Activated naive CD4-positive, alpha-beta T cell treated with anti-CD3 and anti-CD28 coated beads, Interleukin-2, amount 10 ng/mL, durations not matched to agents 7 days and 5 days (primary cell): Measurements from ENCODE around the gene IGF2BP2.
"Not testable (repeated sequence)": the region's sequence is repeated elsewhere in the genome, so short reads cannot be mapped to it uniquely, and the experiment has no call there.

Source experiments
- CTCF ChIA-PET: fragments of 350-600 bp; sonication (Branson Sonifier 250); formaldehyde crosslinking; loops from one replicate; lab custom pipeline; 2021; ENCODE audit warnings: antibody characterized with exemption; lab: Charles Lee
- DNase-seq: peaks from one replicate; pipeline ENCODE4 v3.0.0-alpha.2; 2020
- H3K27ac Mint-ChIP-seq: one replicate; pipeline ENCODE4 v1.8.0; 2021; ENCODE audit warnings: mild to moderate bottlenecking, moderate library complexity, mixed read lengths
- H3K27me3 Mint-ChIP-seq: one replicate; pipeline ENCODE4 v1.8.0; 2021; ENCODE audit warnings: mild to moderate bottlenecking, mixed read lengths
- H3K36me3 Mint-ChIP-seq: one replicate; pipeline ENCODE4 v1.8.0; 2021; ENCODE audit warnings: mixed read lengths
- H3K4me1 Mint-ChIP-seq: one replicate; pipeline ENCODE4 v1.8.0; 2021; ENCODE audit warnings: mixed read lengths
- H3K4me3 Mint-ChIP-seq: one replicate; pipeline ENCODE4 v1.8.0; 2021; ENCODE audit warnings: mild to moderate bottlenecking, moderate library complexity, mixed read lengths
- H3K9me3 Mint-ChIP-seq: one replicate; pipeline ENCODE4 v1.8.0; 2021; ENCODE audit warnings: mixed read lengths

The IGF2BP2 gene

GRCh38 chr3:185779461-185779860 is 45.4 kb downstream of the IGF2BP2 start:
- Mint-ChIP-seq H3K27ac (no peak overlapping the region), H3K27me3 (peaks cover 14% of the 10 kb centered on the region), H3K4me1 (no peaks in the 10 kb centered on the region), H3K36me3 (no peaks in the 10 kb centered on the region), H3K4me3 (no peak overlapping the region), H3K9me3 (no peaks in the 10 kb centered on the region)
- no peak for DNase-seq
- CTCF ChIA-PET = interaction anchor here (3.6 kb wide), 1 partner anchor 11 kb away, joined by 14 read pairs; no protein-coding TSS in a partner anchor

- peaks cover 10% of the 10 kb centered on the region for H3K27me3 Mint-ChIP-seq
- CTCF ChIA-PET = interaction anchor here (3.6 kb wide), 1 partner anchor 11 kb away, joined by 14 read pairs; no protein-coding TSS in a partner anchor
- H3K27ac Mint-ChIP-seq = no peak overlapping the region
- H3K4me3 Mint-ChIP-seq = no peak overlapping the region
- peaks cover 4% of the 10 kb centered on the region for H3K4me1 Mint-ChIP-seq
- H3K36me3 Mint-ChIP-seq = no peaks in the 10 kb centered on the region
- no peak for DNase-seq
- no peaks in the 10 kb centered on the region for H3K9me3 Mint-ChIP-seq
These were observed 46.0 kb downstream of the IGF2BP2 start for GRCh38 chr3:185778821-185779220.

GRCh38 chr3:185778094-185778493 is 46.7 kb downstream of the IGF2BP2 start:
- H3K27ac Mint-ChIP-seq = no peak overlapping the region
- no peaks in the 10 kb centered on the region for H3K36me3 Mint-ChIP-seq
- peaks cover 7% of the 10 kb centered on the region for H3K27me3 Mint-ChIP-seq
- DNase-seq = no peak
- no peak overlapping the region for H3K4me3 Mint-ChIP-seq
- H3K9me3 Mint-ChIP-seq = no peaks in the 10 kb centered on the region
- peaks cover 9% of the 10 kb centered on the region for H3K4me1 Mint-ChIP-seq
- CTCF ChIA-PET = interaction anchor here (3.6 kb wide), 1 partner anchor 10 kb away, joined by 14 read pairs; no protein-coding TSS in a partner anchor

- Mint-ChIP-seq H3K27ac (no peak overlapping the region), H3K27me3 (peaks cover 16% of the 10 kb centered on the region), H3K9me3 (no peaks in the 10 kb centered on the region), H3K4me3 (no peak overlapping the region), H3K36me3 (no peaks in the 10 kb centered on the region), H3K4me1 (peaks cover 9% of the 10 kb centered on the region)
- DNase-seq = no peak
- CTCF ChIA-PET = interaction anchor here (2.1 to 2.3 kb wide), 2 partner anchors 24 to 92 kb away, joined by 15 to 20 read pairs; no protein-coding TSS in a partner anchor
These were observed 54.7 kb downstream of the IGF2BP2 start for GRCh38 chr3:185770109-185770508.

GRCh38 chr3:185768578-185768982 is 56.3 kb downstream of the IGF2BP2 start:
- DNase-seq = peak; percentile 74
- H3K9me3 Mint-ChIP-seq, H3K27ac Mint-ChIP-seq, H3K4me3 Mint-ChIP-seq, H3K4me1 Mint-ChIP-seq, H3K36me3 Mint-ChIP-seq: not testable (repeated sequence)
- CTCF ChIA-PET = interaction anchor here (0.6 to 7.6 kb wide), 26 partner anchors 9 to 1344 kb away, joined by 3 to 56 read pairs (median 4); no protein-coding TSS in a partner anchor
- peaks cover 30% of the 10 kb centered on the region for H3K27me3 Mint-ChIP-seq

DNA sequence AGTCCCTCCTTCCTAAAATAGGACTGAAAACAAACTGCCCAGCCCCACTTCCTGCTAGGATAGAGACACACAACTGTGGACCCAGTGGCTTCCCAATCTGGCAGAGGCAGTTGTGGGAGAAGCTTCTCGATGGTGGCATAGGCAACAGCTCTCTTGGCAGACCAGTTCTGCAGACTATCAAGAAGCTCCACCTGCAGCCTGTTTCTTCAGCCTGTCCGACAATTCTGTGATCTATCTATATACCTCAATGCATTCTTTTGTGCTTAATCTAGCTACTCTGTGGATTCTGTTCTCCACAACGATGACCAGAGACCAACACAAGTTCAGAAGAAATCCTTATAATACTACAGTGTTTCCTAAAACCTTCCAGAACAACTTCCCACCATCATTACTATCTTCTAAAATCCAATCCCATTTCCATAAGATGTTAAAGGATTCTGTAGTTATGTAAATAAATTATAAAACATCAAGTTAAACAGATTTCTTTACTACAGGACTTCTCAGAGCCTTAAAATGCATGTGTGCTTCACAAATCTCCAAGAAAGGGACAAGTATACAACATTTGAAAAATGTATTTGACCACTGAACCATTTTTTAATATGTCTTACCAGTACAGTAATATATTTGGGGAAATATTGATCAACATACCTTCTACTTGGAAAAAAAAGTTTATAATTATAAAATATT is 57.7 kb downstream of the IGF2BP2 start:
- Mint-ChIP-seq H3K27me3 (peaks cover 41% of the 10 kb centered on the region), H3K4me3 (no peak overlapping the region), H3K36me3 (no peaks in the 10 kb centered on the region), H3K9me3 (no peaks in the 10 kb centered on the region), H3K4me1 (peaks cover 3% of the 10 kb centered on the region), H3K27ac (no peak overlapping the region)
- no peak for DNase-seq
- CTCF ChIA-PET = interaction anchor here (1.2 to 7.6 kb wide), 3 partner anchors 55 to 106 kb away, joined by 3 to 56 read pairs (median 8); no protein-coding TSS in a partner anchor

GRCh38 chr3:185766329-185767001 is 58.4 kb downstream of the IGF2BP2 start:
- Mint-ChIP-seq H3K27ac (no peak overlapping the region), H3K36me3 (no peaks in the 10 kb centered on the region), H3K27me3 (peaks cover 48% of the 10 kb centered on the region), H3K4me3 (no peak overlapping the region), H3K9me3 (no peaks in the 10 kb centered on the region), H3K4me1 (peaks cover 3% of the 10 kb centered on the region)
- no peak for DNase-seq
- CTCF ChIA-PET = interaction anchor here (1.2 to 7.6 kb wide), 5 partner anchors 9 to 106 kb away, joined by 3 to 56 read pairs (median 5); no protein-coding TSS in a partner anchor

DNA sequence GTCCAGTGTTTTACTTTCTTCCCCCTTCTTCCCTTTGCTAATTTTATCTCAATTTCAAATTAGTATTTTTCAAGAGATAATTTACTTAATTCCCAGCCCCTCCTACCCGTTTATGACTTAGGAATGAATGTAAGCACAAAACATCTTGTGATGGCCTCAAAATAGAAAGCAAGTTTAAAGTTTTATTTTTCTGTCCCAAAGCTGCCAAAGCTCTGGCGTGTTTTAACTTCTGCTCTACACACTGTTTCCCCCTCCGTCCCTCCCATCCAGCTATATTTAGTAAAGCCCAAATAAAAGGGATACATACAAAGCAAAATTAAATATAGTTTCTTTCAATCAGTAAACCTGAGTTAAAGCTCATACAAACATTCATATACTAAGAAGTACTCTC is 59.9 kb downstream of the IGF2BP2 start:
- CTCF ChIA-PET = interaction anchor here (0.6 to 7.6 kb wide), 5 partner anchors 9 to 104 kb away, joined by 3 to 56 read pairs (median 4); no protein-coding TSS in a partner anchor
- no peak for DNase-seq
- H3K27ac Mint-ChIP-seq = no peak overlapping the region
- peaks cover 3% of the 10 kb centered on the region for H3K4me1 Mint-ChIP-seq
- no peaks in the 10 kb centered on the region for H3K9me3 Mint-ChIP-seq
- H3K36me3 Mint-ChIP-seq = no peaks in the 10 kb centered on the region
- peaks cover 61% of the 10 kb centered on the region for H3K27me3 Mint-ChIP-seq
- H3K4me3 Mint-ChIP-seq = no peak overlapping the region

- no peak overlapping the region for H3K27ac Mint-ChIP-seq
- peaks cover 3% of the 10 kb centered on the region for H3K4me1 Mint-ChIP-seq
- no peaks in the 10 kb centered on the region for H3K9me3 Mint-ChIP-seq
- no peak for DNase-seq
- no peaks in the 10 kb centered on the region for H3K36me3 Mint-ChIP-seq
- H3K4me3 Mint-ChIP-seq = no peak overlapping the region
- CTCF ChIA-PET = interaction anchor here (0.6 to 7.6 kb wide), 3 partner anchors 8 to 104 kb away, joined by 3 to 56 read pairs (median 4); no protein-coding TSS in a partner anchor
- H3K27me3 Mint-ChIP-seq = peaks cover 61% of the 10 kb centered on the region
These were observed 60.5 kb downstream of the IGF2BP2 start for GRCh38 chr3:185764163-185764979.

- Mint-ChIP-seq H3K27me3 (peaks cover 61% of the 10 kb centered on the region), H3K9me3 (no peaks in the 10 kb centered on the region), H3K4me3 (no peak overlapping the region), H3K36me3 (no peaks in the 10 kb centered on the region), H3K27ac (no peak overlapping the region), H3K4me1 (peaks cover 3% of the 10 kb centered on the region)
- no peak for DNase-seq
- CTCF ChIA-PET = interaction anchor here (0.7 to 7.6 kb wide), 2 partner anchors 83 to 103 kb away, joined by 3 to 56 read pairs; no protein-coding TSS in a partner anchor
These were observed 61.4 kb downstream of the IGF2BP2 start for GRCh38 chr3:185763347-185764005.

GRCh38 chr3:185760550-185760949 is 64.3 kb downstream of the IGF2BP2 start:
- H3K4me1 Mint-ChIP-seq = peaks cover 3% of the 10 kb centered on the region
- H3K9me3 Mint-ChIP-seq = peaks cover 7% of the 10 kb centered on the region
- CTCF ChIA-PET = no interaction called here
- peaks cover 59% of the 10 kb centered on the region for H3K27me3 Mint-ChIP-seq
- peaks cover 2% of the 10 kb centered on the region for H3K36me3 Mint-ChIP-seq
- no peak overlapping the region for H3K27ac Mint-ChIP-seq
- no peak for DNase-seq
- H3K4me3 Mint-ChIP-seq = no peak overlapping the region

GRCh38 chr3:185760088-185760487 is 64.8 kb downstream of the IGF2BP2 start:
- Mint-ChIP-seq H3K4me1 (peaks cover 3% of the 10 kb centered on the region), H3K9me3 (peaks cover 7% of the 10 kb centered on the region), H3K27me3 (peaks cover 55% of the 10 kb centered on the region), H3K27ac (no peak overlapping the region), H3K4me3 (no peak overlapping the region), H3K36me3 (peaks cover 2% of the 10 kb centered on the region)
- DNase-seq = no peak
- CTCF ChIA-PET = no interaction called here

DNA sequence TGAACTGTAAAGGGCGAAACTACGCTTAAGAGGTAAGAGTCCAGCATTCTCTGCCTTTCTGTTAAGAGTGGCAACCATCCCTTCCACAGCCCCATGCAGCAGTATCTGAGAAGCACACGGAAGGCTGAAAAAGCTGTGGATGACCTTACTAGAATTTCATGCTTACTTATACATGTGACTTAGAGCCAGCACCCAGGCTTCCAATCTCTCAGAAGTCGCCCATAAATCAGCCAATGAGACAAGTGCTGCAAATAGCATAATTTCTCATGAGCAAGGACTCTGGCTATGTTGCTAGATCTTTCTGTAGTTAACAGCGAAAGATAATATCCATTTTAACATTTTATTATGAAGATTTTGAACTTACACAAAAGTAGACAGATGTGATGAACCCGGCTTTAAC is 65.3 kb downstream of the IGF2BP2 start:
- H3K27me3 Mint-ChIP-seq = peaks cover 49% of the 10 kb centered on the region
- H3K4me3 Mint-ChIP-seq = no peak overlapping the region
- CTCF ChIA-PET = no interaction called here
- H3K36me3 Mint-ChIP-seq = peaks cover 2% of the 10 kb centered on the region
- no peak overlapping the region for H3K27ac Mint-ChIP-seq
- peaks cover 3% of the 10 kb centered on the region for H3K4me1 Mint-ChIP-seq
- H3K9me3 Mint-ChIP-seq = peaks cover 7% of the 10 kb centered on the region
- no peak for DNase-seq
